Measurements from ENCODE around the gene GALNT17.

GRCh38 chr7:71361451-71362032 lies 229.6 kb downstream of the GALNT17 start:
- TF ChIP-seq GATA2 (IDR thresholded peaks at IDR 0.05; ENCODE audit: low read depth, low read length) (no peak), GATA3 (IDR thresholded peaks at IDR 0.05; ENCODE audit: low read depth, low read length) (no peak)

All from SH-SY5Y (cell line).